ENCODE results near the gene KDSR. TPM values are rescaled to one million over a fixed set of nuclear protein-coding genes. Genes with fewer than 3 reads are reported as not detected.

KDSR gene
- total RNA-seq, 1 donor from 2014 or later: 87.7 TPM

- peak overlapping the region; percentile 96 for H3K4me3 Mint-ChIP-seq (ENCODE audit: unreplicated experiment)
- TF ChIP-seq CTCF (IDR thresholded peaks at IDR 0.05): no peak
- peaks cover 2% of the 10 kb centered on the region for H3K27me3 Mint-ChIP-seq (ENCODE audit: unreplicated experiment)
- H3K27ac Mint-ChIP-seq (ENCODE audit: unreplicated experiment): peak overlapping the region; percentile 67
- no peaks in the 10 kb centered on the region for H3K36me3 Mint-ChIP-seq (ENCODE audit: unreplicated experiment)
- no peaks in the 10 kb centered on the region for H3K9me3 Mint-ChIP-seq (ENCODE audit: unreplicated experiment)
- no peak for DNase-seq (ENCODE audit: extremely low spot score, unreplicated experiment)
- H3K4me1 Mint-ChIP-seq (ENCODE audit: unreplicated experiment): peaks cover 28% of the 10 kb centered on the region
These were observed 48.1 kb downstream of the KDSR start for GRCh38 chr18:63318889-63319382.

- Mint-ChIP-seq H3K4me3 (ENCODE audit: unreplicated experiment) (peak overlapping the region; percentile 96), H3K36me3 (ENCODE audit: unreplicated experiment) (no peaks in the 10 kb centered on the region), H3K9me3 (ENCODE audit: unreplicated experiment) (no peaks in the 10 kb centered on the region), H3K4me1 (ENCODE audit: unreplicated experiment) (peaks cover 28% of the 10 kb centered on the region), H3K27me3 (ENCODE audit: unreplicated experiment) (peaks cover 2% of the 10 kb centered on the region), H3K27ac (ENCODE audit: unreplicated experiment) (no peak overlapping the region)
- TF ChIP-seq CTCF (IDR thresholded peaks at IDR 0.05): peak; percentile 57
- no peak for DNase-seq (ENCODE audit: extremely low spot score, unreplicated experiment)
These were observed 48.8 kb downstream of the KDSR start for GRCh38 chr18:63317982-63318888.

GRCh38 chr18:63317556-63317946, 49.5 kb downstream of the KDSR start:
- H3K27ac Mint-ChIP-seq (ENCODE audit: unreplicated experiment): no peak overlapping the region
- TF ChIP-seq CTCF (IDR thresholded peaks at IDR 0.05): no peak
- peaks cover 2% of the 10 kb centered on the region for H3K27me3 Mint-ChIP-seq (ENCODE audit: unreplicated experiment)
- H3K4me1 Mint-ChIP-seq (ENCODE audit: unreplicated experiment): peaks cover 23% of the 10 kb centered on the region
- no peaks in the 10 kb centered on the region for H3K9me3 Mint-ChIP-seq (ENCODE audit: unreplicated experiment)
- DNase-seq (ENCODE audit: extremely low spot score, unreplicated experiment): no peak
- H3K36me3 Mint-ChIP-seq (ENCODE audit: unreplicated experiment): no peaks in the 10 kb centered on the region
- peak overlapping the region; percentile 65 for H3K4me3 Mint-ChIP-seq (ENCODE audit: unreplicated experiment)

GRCh38 chr18:63316612-63317555, 50.1 kb downstream of the KDSR start:
- Mint-ChIP-seq H3K27ac (ENCODE audit: unreplicated experiment) (no peak overlapping the region), H3K27me3 (ENCODE audit: unreplicated experiment) (peaks cover 2% of the 10 kb centered on the region), H3K9me3 (ENCODE audit: unreplicated experiment) (no peaks in the 10 kb centered on the region), H3K36me3 (ENCODE audit: unreplicated experiment) (no peaks in the 10 kb centered on the region), H3K4me3 (ENCODE audit: unreplicated experiment) (peak overlapping the region; percentile 65), H3K4me1 (ENCODE audit: unreplicated experiment) (peaks cover 22% of the 10 kb centered on the region)
- DNase-seq (ENCODE audit: extremely low spot score, unreplicated experiment): no peak
- no peak for TF ChIP-seq CTCF (IDR thresholded peaks at IDR 0.05)
